AG09319 (cell line): ENCODE data around the gene TMC6.
"Not testable (repeated sequence)": the region's sequence is repeated elsewhere in the genome, so short reads cannot be mapped to it uniquely, and the experiment has no call there.

ENCODE experiments used
- DNase-seq: peaks from one replicate; pipeline ENCODE4 v3.0.0-alpha.2; 2010; ENCODE audit warnings: low read depth; ENCODE audit errors: extremely low read depth
- TF ChIP-seq, protein P1 (sequence below): IDR thresholded peaks from 2 replicates; pipeline ENCODE4 v1.5.1; 2011; ENCODE audit warnings: low read depth, mild to moderate bottlenecking, inconsistent platforms, low read length, moderate library complexity

TMC6 gene

DNA sequence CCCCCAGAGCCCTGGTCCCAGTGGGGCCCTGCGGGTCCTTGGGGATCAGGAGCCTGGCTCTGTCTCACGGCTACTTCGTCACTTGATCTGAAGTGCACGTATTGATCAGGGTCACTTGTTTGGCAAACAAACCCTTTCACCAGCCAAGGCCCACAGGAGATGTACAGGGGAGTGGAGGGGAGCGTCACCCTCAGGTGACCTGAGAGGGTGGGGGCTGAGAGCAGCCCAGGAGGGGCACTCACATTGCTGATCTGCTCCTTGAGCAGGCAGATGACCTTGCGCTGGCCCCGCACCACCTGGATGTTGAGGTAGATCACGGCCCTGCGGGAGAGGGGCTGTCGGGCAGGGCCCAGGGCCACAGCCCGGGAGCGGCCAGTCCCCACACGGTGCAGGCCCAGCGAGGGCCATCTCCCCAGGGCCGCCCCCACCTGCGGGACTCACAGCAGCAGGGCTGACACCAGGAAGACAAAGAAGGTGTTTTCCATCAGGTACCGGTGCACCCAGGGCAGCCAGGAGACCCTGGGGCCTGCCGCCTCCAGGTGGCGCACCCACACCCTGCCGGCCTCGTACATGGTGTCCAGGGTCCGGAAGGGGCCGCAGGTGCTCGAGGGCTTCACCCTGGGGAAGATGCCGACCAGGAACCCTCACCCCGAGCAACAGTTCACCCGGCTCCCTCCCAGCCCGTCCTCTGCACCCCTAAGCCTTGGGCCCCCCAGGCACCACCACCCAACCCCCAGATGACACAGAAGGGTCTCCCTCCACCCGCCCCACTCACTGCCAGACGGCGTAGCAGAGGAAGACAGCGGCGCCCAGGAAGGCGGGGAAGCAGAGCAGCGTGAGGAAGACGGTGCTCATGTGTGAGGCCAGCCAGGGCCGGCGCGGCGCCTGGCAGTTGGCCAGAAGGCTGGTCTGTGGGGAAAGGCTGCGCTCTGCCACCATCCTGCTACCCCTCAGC is 11.3 kb downstream of the TMC6 start:
- no peak for DNase-seq
- TF ChIP-seq, protein P1, sequence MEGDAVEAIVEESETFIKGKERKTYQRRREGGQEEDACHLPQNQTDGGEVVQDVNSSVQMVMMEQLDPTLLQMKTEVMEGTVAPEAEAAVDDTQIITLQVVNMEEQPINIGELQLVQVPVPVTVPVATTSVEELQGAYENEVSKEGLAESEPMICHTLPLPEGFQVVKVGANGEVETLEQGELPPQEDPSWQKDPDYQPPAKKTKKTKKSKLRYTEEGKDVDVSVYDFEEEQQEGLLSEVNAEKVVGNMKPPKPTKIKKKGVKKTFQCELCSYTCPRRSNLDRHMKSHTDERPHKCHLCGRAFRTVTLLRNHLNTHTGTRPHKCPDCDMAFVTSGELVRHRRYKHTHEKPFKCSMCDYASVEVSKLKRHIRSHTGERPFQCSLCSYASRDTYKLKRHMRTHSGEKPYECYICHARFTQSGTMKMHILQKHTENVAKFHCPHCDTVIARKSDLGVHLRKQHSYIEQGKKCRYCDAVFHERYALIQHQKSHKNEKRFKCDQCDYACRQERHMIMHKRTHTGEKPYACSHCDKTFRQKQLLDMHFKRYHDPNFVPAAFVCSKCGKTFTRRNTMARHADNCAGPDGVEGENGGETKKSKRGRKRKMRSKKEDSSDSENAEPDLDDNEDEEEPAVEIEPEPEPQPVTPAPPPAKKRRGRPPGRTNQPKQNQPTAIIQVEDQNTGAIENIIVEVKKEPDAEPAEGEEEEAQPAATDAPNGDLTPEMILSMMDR = peak; percentile 5

DNA sequence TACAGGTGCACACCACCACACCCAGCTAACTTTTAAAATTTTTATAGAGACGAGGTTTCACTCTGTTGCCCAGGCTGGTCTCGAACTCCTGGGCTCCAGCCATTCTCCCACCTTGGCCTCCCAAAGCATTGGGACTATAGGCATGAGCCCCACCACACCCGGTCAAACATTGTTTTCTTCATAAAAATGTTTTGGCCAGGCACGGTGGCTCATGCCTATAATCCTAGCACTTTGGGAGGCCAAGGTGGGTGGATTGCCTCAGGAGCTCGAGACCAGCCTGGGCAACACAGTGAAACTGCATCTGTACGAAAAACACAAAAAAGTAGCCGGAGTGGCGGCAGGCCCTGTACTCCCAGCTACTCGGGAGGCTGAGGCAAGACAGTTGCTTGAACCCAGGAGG is 12.1 kb downstream of the TMC6 start:
- DNase-seq = no peak
- TF ChIP-seq, protein P1 = no peak

DNA sequence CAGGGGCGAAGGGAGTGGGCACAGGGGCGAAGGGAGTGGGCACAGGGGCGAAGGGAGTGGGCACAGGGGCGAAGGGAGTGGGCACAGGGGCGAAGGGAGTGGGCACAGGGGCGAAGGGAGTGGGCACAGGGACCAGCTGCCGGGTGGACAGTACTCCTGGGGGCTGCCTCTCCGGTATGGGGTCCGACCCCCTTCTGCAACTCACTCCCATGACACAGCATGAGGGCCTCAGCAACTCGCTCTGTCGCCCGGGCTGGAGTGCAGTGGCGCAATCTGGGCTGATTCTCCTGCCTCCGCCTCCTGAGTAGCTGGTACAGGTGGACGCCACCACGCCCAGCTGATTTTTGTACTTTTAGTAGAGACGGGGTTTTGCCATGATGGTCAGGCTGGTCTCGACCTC is 12.8 kb downstream of the TMC6 start:
- not testable (repeated sequence) for DNase-seq

DNA sequence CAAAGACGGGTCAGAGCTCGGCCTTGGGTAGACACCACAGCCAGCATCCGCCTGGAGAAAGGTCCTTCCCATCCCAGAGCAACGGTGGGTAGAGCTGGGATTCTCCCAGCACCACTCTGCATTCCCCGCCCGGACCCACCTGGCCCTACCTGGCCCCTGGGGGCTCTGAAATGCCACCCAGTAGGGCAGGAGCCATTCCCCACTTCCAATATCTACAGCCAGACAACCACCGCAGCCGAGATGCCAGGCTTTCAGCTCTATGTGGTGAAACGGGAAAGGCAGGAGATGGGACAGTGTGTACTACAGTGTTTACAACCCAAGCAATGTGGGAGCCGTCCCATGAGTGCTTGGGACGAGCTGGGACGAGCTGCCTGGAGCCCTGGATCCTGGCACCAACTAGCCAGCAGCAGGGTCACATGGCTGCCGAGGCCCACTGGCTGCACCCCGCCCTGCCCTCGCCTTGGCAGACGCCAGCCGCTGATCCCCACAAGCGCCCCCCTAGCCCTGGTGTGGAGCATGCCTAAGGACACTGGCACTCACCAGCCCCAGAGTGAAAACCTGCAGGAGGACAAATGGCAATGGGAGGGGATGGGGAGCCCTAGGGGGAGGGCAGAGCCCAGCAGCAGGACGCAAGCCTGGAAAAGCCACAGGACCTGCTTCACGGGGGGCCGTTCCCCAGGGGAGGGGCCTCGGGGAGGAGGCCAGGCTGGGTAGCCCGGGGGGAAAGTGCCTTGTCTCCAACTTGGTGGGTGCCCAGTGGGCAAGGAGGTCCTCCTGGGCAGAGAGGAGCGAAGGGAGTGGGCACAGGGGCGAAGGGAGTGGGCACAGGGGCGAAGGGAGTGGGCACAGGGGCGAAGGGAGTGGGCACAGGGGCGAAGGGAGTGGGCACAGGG is 13.5 kb downstream of the TMC6 start:
- TF ChIP-seq, protein P1 = no peak
- DNase-seq = no peak

DNA sequence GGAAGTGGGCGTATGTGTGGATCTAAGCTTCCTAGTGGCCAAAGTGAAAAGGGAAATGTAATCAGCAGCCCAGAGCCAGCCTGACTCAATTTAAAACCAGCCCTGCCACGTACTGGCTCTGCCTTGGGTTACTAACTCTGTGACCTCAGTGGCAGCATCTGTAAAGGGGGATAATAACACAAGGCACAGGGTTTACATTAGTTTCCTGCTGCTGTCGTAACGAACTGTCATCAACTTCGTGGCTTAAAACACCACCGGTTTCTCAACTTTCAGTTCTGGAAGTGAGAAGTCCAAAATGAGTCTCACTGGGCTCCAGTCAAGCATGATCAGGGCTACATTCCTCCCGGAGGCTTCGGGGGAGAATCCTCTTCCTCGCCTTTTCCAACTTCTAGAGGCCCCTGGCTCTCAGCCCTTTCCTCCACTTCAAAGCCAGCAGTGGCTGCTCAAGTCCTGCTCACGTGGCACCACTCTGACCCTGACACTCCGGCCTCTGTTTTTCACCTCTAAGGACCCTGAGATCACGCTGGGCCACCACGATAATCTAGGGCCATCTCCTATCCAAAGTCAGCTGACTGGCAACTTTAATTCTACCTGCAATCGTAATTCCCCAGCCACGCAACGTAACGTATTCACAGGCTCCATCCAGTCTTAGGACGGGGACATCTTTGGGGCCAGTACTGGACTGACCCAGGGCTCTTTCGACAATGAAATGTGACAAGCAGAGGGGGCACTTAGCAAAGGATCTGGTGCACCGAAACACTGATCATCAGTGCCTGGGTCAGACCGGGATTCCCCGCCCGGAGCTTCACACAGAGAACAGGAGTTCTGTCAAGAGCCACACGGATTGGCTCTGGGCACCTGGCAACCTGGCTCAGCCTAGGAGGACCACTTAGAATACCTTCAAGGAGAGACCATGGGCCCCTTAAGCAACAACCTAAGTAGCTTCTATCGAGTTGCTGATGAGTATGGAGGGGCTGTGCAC is 14.5 kb downstream of the TMC6 start:
- no peak for DNase-seq
- TF ChIP-seq, protein P1 = no peak

DNA sequence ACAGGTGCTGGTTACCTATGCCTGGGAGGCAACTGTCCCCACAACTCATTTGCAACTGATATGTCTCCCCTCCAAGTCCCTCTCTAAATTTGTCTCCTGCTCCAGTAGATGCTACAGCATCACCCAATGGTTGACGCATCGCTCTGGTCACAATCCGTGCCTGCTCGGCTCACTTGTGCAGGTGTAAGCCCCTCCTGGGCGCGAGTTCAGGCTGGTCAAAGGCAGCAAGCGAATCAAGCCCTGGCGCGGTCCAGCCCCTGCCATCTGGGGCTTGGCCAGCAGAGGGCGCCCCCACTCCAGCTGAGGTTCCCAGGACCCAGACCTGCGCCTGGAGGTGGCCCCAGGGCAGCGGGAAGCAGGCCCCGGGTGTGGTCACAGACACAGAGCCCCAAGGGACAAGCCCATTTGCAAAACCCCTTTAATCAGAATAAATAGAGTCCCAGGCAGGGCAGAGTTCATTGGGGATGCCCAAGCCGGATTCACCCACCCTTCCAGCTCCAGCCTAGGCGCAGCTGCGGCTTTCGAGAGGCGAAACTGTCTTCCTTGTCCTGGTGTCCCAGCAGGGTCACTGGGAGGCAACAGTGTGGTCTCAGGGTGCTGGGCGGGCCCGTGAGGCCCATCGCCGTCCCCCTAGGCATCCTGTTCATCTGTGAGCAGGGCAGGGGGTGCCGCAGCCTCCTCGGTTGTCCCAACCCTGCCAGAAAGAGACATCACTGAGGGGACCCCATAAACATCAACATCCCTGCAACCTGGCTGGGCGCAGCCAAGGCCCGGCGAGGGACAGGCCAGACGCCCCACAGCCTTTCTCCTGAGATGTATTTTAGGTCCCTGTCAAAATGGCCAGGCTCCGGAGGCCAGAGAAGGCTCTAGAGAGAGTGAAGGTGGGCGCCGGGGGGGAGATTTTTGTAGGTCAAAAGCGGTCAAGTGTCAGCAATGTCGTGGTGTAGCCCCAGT is 15.8 kb downstream of the TMC6 start:
- TF ChIP-seq, protein P1 = peak; percentile 98
- DNase-seq = no peak
